ENCODE data around the gene DYNC1I2.

The DYNC1I2 gene

DNA sequence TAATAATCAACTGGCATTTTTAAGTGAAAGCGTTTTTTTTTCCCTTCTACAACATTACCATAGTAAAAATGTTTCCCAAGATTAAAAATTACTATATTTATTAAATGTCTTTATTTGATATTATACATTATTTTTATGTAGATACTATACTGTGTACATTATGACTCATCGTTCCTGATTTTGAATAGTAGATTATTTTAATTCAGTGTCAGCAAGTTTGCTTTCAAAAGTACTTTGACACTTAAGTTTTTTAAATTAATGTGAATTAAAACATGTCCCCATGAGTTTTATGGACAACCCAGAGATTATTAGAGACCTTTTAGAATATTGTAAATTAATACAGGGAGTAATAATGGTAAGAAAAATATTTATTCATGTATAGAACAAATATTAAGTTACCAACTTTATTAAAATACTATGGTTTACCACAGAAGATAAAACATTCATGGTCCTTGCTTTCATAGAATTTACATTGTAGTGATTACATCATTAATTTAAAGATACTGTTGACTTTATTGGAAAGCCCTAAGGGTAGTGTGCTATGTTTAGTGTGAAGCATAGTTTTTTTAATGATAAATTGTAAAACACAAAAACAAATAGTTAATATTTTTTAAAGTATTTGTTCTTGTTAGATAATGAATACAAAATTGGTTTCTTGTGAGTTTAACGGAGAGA is 21.9 kb downstream of the DYNC1I2 start:
- TF ChIP-seq, protein P1, sequence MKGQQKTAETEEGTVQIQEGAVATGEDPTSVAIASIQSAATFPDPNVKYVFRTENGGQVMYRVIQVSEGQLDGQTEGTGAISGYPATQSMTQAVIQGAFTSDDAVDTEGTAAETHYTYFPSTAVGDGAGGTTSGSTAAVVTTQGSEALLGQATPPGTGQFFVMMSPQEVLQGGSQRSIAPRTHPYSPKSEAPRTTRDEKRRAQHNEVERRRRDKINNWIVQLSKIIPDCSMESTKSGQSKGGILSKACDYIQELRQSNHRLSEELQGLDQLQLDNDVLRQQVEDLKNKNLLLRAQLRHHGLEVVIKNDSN (IDR thresholded peaks at IDR 0.05), result no peak
- TF ChIP-seq EGR1 (IDR thresholded peaks at IDR 0.05) (no peak), CEBPB (IDR thresholded peaks at IDR 0.05) (no peak), TCF12 (IDR thresholded peaks at IDR 0.05; ENCODE audit: low read depth) (no peak), RAD21 (IDR thresholded peaks at IDR 0.05; ENCODE audit: low read depth) (no peak), TEAD4 (IDR thresholded peaks at IDR 0.05) (no peak), TAF1 (IDR thresholded peaks at IDR 0.05; ENCODE audit: low read depth) (no peak), ZBTB7A (IDR thresholded peaks at IDR 0.05; ENCODE audit: low read depth) (no peak), NFIC (IDR thresholded peaks at IDR 0.05) (no peak), CREB1 (IDR thresholded peaks at IDR 0.05; ENCODE audit: low read depth) (no peak)
- TF ChIP-seq, protein P2, sequence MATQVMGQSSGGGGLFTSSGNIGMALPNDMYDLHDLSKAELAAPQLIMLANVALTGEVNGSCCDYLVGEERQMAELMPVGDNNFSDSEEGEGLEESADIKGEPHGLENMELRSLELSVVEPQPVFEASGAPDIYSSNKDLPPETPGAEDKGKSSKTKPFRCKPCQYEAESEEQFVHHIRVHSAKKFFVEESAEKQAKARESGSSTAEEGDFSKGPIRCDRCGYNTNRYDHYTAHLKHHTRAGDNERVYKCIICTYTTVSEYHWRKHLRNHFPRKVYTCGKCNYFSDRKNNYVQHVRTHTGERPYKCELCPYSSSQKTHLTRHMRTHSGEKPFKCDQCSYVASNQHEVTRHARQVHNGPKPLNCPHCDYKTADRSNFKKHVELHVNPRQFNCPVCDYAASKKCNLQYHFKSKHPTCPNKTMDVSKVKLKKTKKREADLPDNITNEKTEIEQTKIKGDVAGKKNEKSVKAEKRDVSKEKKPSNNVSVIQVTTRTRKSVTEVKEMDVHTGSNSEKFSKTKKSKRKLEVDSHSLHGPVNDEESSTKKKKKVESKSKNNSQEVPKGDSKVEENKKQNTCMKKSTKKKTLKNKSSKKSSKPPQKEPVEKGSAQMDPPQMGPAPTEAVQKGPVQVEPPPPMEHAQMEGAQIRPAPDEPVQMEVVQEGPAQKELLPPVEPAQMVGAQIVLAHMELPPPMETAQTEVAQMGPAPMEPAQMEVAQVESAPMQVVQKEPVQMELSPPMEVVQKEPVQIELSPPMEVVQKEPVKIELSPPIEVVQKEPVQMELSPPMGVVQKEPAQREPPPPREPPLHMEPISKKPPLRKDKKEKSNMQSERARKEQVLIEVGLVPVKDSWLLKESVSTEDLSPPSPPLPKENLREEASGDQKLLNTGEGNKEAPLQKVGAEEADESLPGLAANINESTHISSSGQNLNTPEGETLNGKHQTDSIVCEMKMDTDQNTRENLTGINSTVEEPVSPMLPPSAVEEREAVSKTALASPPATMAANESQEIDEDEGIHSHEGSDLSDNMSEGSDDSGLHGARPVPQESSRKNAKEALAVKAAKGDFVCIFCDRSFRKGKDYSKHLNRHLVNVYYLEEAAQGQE (IDR thresholded peaks at IDR 0.05; ENCODE audit: low read depth), result no peak
- TF ChIP-seq, protein P3, sequence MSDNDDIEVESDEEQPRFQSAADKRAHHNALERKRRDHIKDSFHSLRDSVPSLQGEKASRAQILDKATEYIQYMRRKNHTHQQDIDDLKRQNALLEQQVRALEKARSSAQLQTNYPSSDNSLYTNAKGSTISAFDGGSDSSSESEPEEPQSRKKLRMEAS (IDR thresholded peaks at IDR 0.05), result no peak

DNA sequence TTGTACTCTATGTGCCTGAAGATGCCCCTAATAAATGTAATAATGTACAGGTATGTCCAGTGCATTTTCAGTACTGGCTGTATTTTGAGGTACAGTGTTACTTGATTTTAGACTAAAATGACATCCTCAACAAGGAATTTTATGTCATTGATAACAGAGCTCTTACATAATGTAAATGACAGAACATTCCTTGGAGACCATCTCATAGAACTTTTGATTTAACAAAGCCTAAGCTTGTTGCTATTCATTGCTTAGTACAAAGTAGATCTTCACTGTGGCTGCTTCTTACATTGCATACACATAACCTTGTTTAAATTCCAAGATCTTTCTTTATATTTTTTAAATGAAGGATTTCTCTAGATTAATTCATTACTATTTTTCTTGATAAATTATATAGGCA is 24.1 kb downstream of the DYNC1I2 start:
- TF ChIP-seq TEAD4 (IDR thresholded peaks at IDR 0.05) (no peak), TCF12 (IDR thresholded peaks at IDR 0.05; ENCODE audit: low read depth) (no peak), EP300 (IDR thresholded peaks at IDR 0.05; ENCODE audit: borderline replicate concordance) (no peak)

DNA sequence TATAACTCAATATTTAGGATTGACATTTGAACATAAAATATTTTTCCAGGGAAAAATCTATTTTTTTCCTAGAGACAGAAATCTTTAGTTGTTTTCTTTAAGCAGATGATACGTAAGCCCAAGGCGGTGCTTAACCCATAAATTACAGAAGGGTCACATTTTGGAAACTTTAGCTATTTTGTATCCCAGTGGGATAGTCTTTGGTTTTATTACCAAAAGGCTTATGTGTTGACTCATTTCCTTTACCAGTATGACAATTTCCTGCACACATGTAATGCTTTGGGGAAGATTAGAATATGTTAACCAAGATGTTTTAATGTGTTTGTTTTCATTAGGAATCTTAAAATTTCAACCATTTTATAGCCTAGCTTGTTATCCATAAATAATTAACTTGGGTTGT is 24.8 kb downstream of the DYNC1I2 start:
- TF ChIP-seq CREB1 (IDR thresholded peaks at IDR 0.05; ENCODE audit: low read depth) (no peak), FOXM1 (IDR thresholded peaks at IDR 0.05; ENCODE audit: borderline replicate concordance, low read depth) (no peak), ZBTB7A (IDR thresholded peaks at IDR 0.05; ENCODE audit: low read depth) (no peak), TAF1 (IDR thresholded peaks at IDR 0.05; ENCODE audit: low read depth) (no peak), TEAD4 (IDR thresholded peaks at IDR 0.05) (no peak), YY1 (IDR thresholded peaks at IDR 0.05; ENCODE audit: low read depth) (no peak), CEBPB (IDR thresholded peaks at IDR 0.05) (no peak), NFIC (IDR thresholded peaks at IDR 0.05) (no peak), TCF12 (IDR thresholded peaks at IDR 0.05; ENCODE audit: low read depth) (no peak)
- TF ChIP-seq, protein P1 (IDR thresholded peaks at IDR 0.05), result no peak
- TF ChIP-seq, protein P3 (IDR thresholded peaks at IDR 0.05), result no peak
- TF ChIP-seq, protein P2 (IDR thresholded peaks at IDR 0.05; ENCODE audit: low read depth), result no peak

DNA sequence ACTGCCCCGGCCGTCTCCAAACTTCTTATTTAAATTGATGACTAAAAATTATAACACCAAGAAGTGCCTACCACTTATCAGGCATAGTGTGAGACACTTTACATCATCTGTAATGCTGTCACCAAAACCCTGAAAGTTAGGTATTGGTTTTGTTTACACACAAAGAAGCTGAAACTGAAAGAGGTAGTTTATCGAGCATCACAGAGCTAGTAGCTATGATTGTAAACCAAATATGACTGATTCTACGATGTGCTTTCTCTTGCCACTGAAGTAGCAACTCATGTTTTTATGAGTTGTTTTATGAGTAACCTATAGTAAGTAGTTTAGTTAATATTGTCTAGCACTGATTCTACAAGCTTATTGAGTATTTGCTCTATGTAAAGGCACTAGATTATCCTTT is 31.5 kb downstream of the DYNC1I2 start:
- TF ChIP-seq FOXM1 (IDR thresholded peaks at IDR 0.05; ENCODE audit: borderline replicate concordance, low read depth) (no peak), RAD21 (IDR thresholded peaks at IDR 0.05; ENCODE audit: low read depth) (no peak), EGR1 (IDR thresholded peaks at IDR 0.05) (no peak), TAF1 (IDR thresholded peaks at IDR 0.05; ENCODE audit: low read depth) (no peak), TEAD4 (IDR thresholded peaks at IDR 0.05) (no peak), NFIC (IDR thresholded peaks at IDR 0.05) (no peak), ZBTB7A (IDR thresholded peaks at IDR 0.05; ENCODE audit: low read depth) (no peak), EP300 (IDR thresholded peaks at IDR 0.05; ENCODE audit: borderline replicate concordance) (no peak), CREB1 (IDR thresholded peaks at IDR 0.05; ENCODE audit: low read depth) (no peak), TCF12 (IDR thresholded peaks at IDR 0.05; ENCODE audit: low read depth) (no peak)
- TF ChIP-seq, protein P2 (IDR thresholded peaks at IDR 0.05; ENCODE audit: low read depth), result no peak
- TF ChIP-seq, protein P3 (IDR thresholded peaks at IDR 0.05), result no peak
- TF ChIP-seq, protein P1 (IDR thresholded peaks at IDR 0.05), result no peak

Measured in Ishikawa (cell line).